Transverse colon (tissue), 4 donors: ENCODE results near the gene CUTA. TPM values are rescaled to one million over a fixed set of nuclear protein-coding genes. Genes with fewer than 3 reads are reported as not detected.
"Not testable (repeated sequence)": the region's sequence is repeated elsewhere in the genome, so short reads cannot be mapped to it uniquely, and the experiment has no call there.

Source experiments
- DNase-seq: peaks from one replicate; pipeline ENCODE4 v3.0.0-alpha.2; 2019
- H3K27ac ChIP-seq, 4 donors: fragments of 200-600 bp; sonication (generic); 2 replicates each; pipeline ENCODE4 v1.5.1; 2016 to 2018; ENCODE audit warnings: inconsistent platforms in 4 of 4
- H3K27me3 ChIP-seq: fragments of 200-600 bp; sonication (generic); 2 replicates; pipeline ENCODE4 v1.5.1; 2017; ENCODE audit warnings: inconsistent platforms
- H3K36me3 ChIP-seq, 4 donors: fragments of 200-600 bp; sonication (generic); 2 replicates each; pipeline ENCODE4 v1.5.1; 2017 to 2019; ENCODE audit warnings: inconsistent platforms in 4 of 4
- H3K4me1 ChIP-seq, 4 donors: fragments of 200-600 bp; sonication (generic); 2 replicates each; pipeline ENCODE4 v1.5.1; 2017 to 2020; ENCODE audit warnings: inconsistent platforms in 4 of 4
- H3K4me3 ChIP-seq, 4 donors: fragments of 200-600 bp; sonication (generic); 1 replicate in 1 of 4; 2 replicates in 3 of 4; pipeline versions ENCODE4 v1.5.1 to v1.6.1; 2017 to 2019; ENCODE audit warnings: inconsistent platforms in 4 of 4
- H3K9me3 ChIP-seq, 2 donors: fragments of 200-600 bp; sonication (generic); 2 replicates each; pipeline ENCODE4 v1.5.1; 2017 to 2019; ENCODE audit warnings: inconsistent platforms in 2 of 2
- EP300 ChIP-seq: sonication (generic); formaldehyde crosslinking; IDR thresholded peaks from one replicate; pipeline ENCODE4 v1.6.1; 2017; ENCODE audit warnings: antibody characterized with exemption, low read depth
- POLR2A ChIP-seq: fragments of 450-650 bp; IDR thresholded peaks from one replicate; pipeline ENCODE4 v1.6.1; 2016; ENCODE audit warnings: antibody characterized with exemption, mild to moderate bottlenecking, moderate library complexity
- POLR2AphosphoS5 ChIP-seq, 3 donors: sonication (generic); formaldehyde crosslinking; IDR thresholded peaks; one replicate each; pipeline ENCODE4 v1.6.1; 2016; ENCODE audit warnings: antibody characterized with exemption in 3 of 3
- WGBS, 2 donors: methylation state at CpG; one replicate each; pipeline ENCODE4 v1.1.5; 2018; ENCODE audit warnings: low coverage in 1 of 2; 5-methylcytosine and 5-hydroxymethylcytosine counted together
- in situ Hi-C, 4 donors: fragments of 200-750 bp; cut with MboI; loops; one replicate each; pipeline versions ENCODE4 v1.15.0 to v1.15.1; 2017; ENCODE audit warnings: low sequenced_read_pairs in 3 of 4, low pct_ligation_motif_present in 1 of 4, low pct_unique_long_range_greater_than_20kb in 1 of 4
- intact Hi-C: fragments of 100-400 bp; cut with DNase I; formaldehyde crosslinking; loops from one replicate; pipeline ENCODE4 v1.15.1; 2023; ENCODE audit warnings: low total_unique reads
- total RNA-seq, 4 donors: library from RNA; depleted of rRNA; stranded (reverse); fragments of >200 nt; gene quantifications; one replicate each; pipeline ENCODE4 v1.1.0, GENCODE V29; 2016
- TF ChIP-seq, protein P1 (sequence below), 5 experiments: fragments of 200-600 bp in 3 of 5; fragments of 450-650 bp in 2 of 5; sonication (generic) in 3 of 5; IDR thresholded peaks; 1 replicate in 2 of 5; 2 replicates in 3 of 5; pipeline ENCODE4 v1.5.1; 2016 to 2017; ENCODE audit warnings: antibody characterized with exemption in 5 of 5, inconsistent platforms in 3 of 5, mild to moderate bottlenecking in 2 of 5, moderate library complexity in 1 of 5

CUTA gene
- total RNA-seq, 4 donors from 2014 or later: 18.9 to 134 (median 91.3) TPM

- in situ Hi-C loops (loop anchor here in 1 of 4 donors (25.0 kb wide), 1 partner anchor 444 kb away; the partner anchor contains the start of genes BRD2 and HLA-DMA), intact Hi-C loops (no loop called here)
- Histone ChIP-seq H3K4me3 (no peak overlapping the region), H3K27me3 (no peaks in the 10 kb centered on the region), H3K4me1 (peaks cover 0 to 9% (median 4%) of the 10 kb centered on the region in 4 donors), H3K36me3 (no peaks in the 10 kb centered on the region), H3K27ac (no peak overlapping the region), H3K9me3 (no peaks in the 10 kb centered on the region)
- TF ChIP-seq POLR2AphosphoS5 (IDR thresholded peaks at IDR 0.05): no peak
- TF ChIP-seq, protein P1, sequence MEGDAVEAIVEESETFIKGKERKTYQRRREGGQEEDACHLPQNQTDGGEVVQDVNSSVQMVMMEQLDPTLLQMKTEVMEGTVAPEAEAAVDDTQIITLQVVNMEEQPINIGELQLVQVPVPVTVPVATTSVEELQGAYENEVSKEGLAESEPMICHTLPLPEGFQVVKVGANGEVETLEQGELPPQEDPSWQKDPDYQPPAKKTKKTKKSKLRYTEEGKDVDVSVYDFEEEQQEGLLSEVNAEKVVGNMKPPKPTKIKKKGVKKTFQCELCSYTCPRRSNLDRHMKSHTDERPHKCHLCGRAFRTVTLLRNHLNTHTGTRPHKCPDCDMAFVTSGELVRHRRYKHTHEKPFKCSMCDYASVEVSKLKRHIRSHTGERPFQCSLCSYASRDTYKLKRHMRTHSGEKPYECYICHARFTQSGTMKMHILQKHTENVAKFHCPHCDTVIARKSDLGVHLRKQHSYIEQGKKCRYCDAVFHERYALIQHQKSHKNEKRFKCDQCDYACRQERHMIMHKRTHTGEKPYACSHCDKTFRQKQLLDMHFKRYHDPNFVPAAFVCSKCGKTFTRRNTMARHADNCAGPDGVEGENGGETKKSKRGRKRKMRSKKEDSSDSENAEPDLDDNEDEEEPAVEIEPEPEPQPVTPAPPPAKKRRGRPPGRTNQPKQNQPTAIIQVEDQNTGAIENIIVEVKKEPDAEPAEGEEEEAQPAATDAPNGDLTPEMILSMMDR (IDR thresholded peaks at IDR 0.05): no peak
- TF ChIP-seq EP300: no peak
- no peak for TF ChIP-seq POLR2A
- 93 to 96% methylated on average over 6 to 17 of the region's 17 CpGs for WGBS, 2 donors
- DNase-seq: no peak
Observed at GRCh38 chr6:33406126-33406525, 11.8 kb downstream of the CUTA start.

- H3K27ac ChIP-seq: no peak overlapping the region
- TF ChIP-seq POLR2A: no peak
- TF ChIP-seq, protein P1 (IDR thresholded peaks at IDR 0.05): no peak
- TF ChIP-seq EP300: no peak
- no peak for TF ChIP-seq POLR2AphosphoS5 (IDR thresholded peaks at IDR 0.05)
- WGBS, 2 donors: 86 to 100% methylated on average over 4 to 15 of the region's 15 CpGs
- no peaks in the 10 kb centered on the region for H3K27me3 ChIP-seq
- no peak overlapping the region for H3K4me3 ChIP-seq
- H3K36me3 ChIP-seq: no peaks in the 10 kb centered on the region
- in situ Hi-C loops (loop anchor here in 1 of 4 donors (25.0 kb wide), 1 partner anchor 443 kb away; the partner anchor contains the start of genes BRD2 and HLA-DMA), intact Hi-C loops (no loop called here)
- H3K9me3 ChIP-seq: no peaks in the 10 kb centered on the region
- H3K4me1 ChIP-seq: peaks cover 0 to 9% (median 4%) of the 10 kb centered on the region in 4 donors
- DNase-seq: no peak
Observed at GRCh38 chr6:33405386-33405940, 12.4 kb downstream of the CUTA start.

DNA sequence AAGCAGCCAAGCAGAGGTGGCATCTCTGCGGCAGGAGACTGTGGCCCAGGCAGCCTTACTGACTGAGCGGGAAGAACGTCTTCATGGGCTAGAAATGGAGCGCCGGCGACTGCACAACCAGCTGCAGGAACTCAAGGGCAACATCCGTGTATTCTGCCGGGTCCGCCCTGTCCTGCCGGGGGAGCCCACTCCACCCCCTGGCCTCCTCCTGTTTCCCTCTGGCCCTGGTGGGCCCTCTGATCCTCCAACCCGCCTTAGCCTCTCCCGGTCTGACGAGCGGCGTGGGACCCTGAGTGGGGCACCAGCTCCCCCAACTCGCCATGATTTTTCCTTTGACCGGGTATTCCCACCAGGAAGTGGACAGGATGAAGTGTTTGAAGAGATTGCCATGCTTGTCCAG is 13.0 kb downstream of the CUTA start:
- 92 to 97% methylated on average over 5 to 17 of the region's 17 CpGs for WGBS, 2 donors
- no peaks in the 10 kb centered on the region for H3K36me3 ChIP-seq
- H3K27ac ChIP-seq: no peak overlapping the region
- in situ Hi-C loops: loop anchor here in 1 of 4 donors (25.0 kb wide), 1 partner anchor 443 kb away; the partner anchor contains the start of genes BRD2 and HLA-DMA
- no peak for TF ChIP-seq POLR2A
- TF ChIP-seq EP300: no peak
- no peak for TF ChIP-seq POLR2AphosphoS5 (IDR thresholded peaks at IDR 0.05)
- TF ChIP-seq, protein P1 (IDR thresholded peaks at IDR 0.05): no peak
- H3K4me1 ChIP-seq: peaks cover 0 to 9% (median 4%) of the 10 kb centered on the region in 4 donors
- intact Hi-C loops: no loop called here
- no peaks in the 10 kb centered on the region for H3K9me3 ChIP-seq
- H3K27me3 ChIP-seq: no peaks in the 10 kb centered on the region
- H3K4me3 ChIP-seq: no peak overlapping the region
- no peak for DNase-seq

DNA sequence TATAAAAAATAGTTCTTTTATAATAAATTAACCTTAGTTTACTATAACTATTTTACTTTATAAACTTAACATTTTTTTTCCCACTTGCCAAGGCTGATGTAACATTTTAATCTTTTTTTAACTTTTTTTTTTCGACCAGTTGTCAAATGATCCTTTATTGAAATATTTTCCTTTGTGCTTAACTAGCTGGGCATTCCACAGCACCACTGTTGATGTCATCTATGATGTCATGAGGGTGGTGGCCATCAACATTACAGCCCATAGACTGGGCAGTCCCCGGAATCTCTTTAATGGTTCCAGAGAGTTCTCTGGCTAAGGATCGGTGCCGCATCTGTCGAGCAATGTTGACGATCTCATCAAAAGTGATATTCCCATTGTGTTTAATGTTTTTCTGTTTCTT is 18.0 kb downstream of the CUTA start:
- in situ Hi-C loops: loop anchor here in 1 of 4 donors (25.0 kb wide), 1 partner anchor 438 kb away; the partner anchor contains the start of genes BRD2 and HLA-DMA
- H3K4me1 ChIP-seq, H3K9me3 ChIP-seq, H3K4me3 ChIP-seq, intact Hi-C loops, DNase-seq, H3K36me3 ChIP-seq, H3K27me3 ChIP-seq, H3K27ac ChIP-seq: not testable (repeated sequence)
- WGBS, 2 donors: 83 to 95% methylated on average over 1 to 6 of the region's 6 CpGs

DNA sequence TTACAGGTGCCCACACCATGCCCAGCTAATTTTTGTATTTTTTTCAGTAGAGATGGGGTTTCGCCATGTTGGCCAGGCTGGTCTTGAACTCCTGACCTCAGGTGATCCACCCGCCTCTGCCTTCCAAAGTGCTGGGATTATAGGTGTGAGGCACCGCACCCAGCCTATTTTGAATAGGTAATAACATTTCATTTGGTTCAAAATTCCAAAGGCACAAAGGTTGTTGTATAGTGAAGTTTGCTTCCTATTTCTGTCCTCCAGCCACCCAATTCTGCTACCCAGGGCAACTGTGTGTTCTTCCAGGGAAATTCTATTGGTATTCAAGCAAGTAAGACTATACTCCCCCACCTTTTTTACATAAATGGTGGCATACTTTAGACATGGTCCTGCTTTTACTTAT is 19.3 kb downstream of the CUTA start:
- DNase-seq: not testable (repeated sequence)

More for the DNA sequence above, 19.3 kb downstream of the CUTA start:
- WGBS, 2 donors: 87 to 90% methylated on average over 3 of the region's 3 CpGs
- H3K4me1 ChIP-seq, in situ Hi-C loops, H3K27ac ChIP-seq, H3K36me3 ChIP-seq, H3K4me3 ChIP-seq, H3K27me3 ChIP-seq, H3K9me3 ChIP-seq, intact Hi-C loops: not testable (repeated sequence)
